ENCODE measurements around the gene BOC.

DNA sequence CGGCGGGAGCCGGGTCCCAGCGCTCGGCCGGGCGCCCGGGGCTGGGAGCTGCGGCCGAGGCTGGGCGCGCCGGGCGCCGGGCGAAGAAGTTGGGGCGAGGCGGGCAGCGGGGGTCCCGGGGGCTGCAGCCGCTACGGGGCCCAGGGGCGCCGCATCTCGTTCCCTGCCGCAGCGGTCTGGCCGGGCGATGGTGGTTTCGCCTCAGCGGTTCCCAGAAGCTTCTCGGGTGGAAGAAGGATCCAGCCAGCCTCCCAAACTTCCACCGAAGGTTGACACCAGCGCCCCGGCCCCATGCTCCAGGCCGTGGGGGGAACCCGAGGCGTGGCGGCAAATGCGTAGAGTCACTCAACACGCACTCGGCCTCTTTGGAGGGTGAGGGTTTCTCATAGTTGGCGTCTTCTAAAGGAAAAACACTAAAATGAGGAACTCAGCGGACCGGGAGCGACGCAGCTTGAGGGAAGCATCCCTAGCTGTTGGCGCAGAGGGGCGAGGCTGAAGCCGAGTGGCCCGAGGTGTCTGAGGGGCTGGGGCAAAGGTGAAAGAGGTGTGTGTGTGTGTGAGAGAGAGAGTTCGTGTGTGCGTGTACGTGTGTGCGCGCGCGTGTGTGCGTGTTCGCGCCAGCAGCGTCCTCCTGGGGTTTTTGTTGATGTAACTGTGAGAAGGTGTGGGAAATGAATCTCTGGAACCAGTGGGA is 940 bp downstream of the BOC start:
- TF ChIP-seq POLR2A (IDR thresholded peaks at IDR 0.05) = no peak
- TF ChIP-seq, protein P1, sequence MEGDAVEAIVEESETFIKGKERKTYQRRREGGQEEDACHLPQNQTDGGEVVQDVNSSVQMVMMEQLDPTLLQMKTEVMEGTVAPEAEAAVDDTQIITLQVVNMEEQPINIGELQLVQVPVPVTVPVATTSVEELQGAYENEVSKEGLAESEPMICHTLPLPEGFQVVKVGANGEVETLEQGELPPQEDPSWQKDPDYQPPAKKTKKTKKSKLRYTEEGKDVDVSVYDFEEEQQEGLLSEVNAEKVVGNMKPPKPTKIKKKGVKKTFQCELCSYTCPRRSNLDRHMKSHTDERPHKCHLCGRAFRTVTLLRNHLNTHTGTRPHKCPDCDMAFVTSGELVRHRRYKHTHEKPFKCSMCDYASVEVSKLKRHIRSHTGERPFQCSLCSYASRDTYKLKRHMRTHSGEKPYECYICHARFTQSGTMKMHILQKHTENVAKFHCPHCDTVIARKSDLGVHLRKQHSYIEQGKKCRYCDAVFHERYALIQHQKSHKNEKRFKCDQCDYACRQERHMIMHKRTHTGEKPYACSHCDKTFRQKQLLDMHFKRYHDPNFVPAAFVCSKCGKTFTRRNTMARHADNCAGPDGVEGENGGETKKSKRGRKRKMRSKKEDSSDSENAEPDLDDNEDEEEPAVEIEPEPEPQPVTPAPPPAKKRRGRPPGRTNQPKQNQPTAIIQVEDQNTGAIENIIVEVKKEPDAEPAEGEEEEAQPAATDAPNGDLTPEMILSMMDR (IDR thresholded peaks at IDR 0.05) = no peak
- TF ChIP-seq EP300 (IDR thresholded peaks at IDR 0.05) = no peak
